GM21360 (cell line): ENCODE data around the gene DEXI.
"Not testable (repeated sequence)": the region's sequence is repeated elsewhere in the genome, so short reads cannot be mapped to it uniquely, and the experiment has no call there.

Experiments used
- ATAC-seq: cut with Tn5 transposase; IDR thresholded peaks from one replicate; pipeline ENCODE4 v1.9.1; 2021; ENCODE audit warnings: mild to moderate bottlenecking, moderate library complexity; ENCODE audit not compliant: unreplicated experiment

The DEXI gene

DNA sequence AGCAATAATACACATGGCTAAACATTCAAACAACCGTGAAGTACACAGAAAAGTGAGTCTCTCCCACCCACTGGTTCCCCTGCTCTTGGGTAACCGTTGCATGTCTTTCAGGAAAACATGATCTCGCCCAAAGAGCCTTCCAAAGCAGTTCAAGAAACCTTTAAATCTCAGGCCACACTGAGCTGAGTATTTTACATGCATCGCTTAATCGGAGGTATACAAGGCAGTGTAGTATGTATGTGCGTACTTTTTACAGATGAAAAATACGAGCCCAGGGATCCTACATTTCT lies 741 bp upstream of the DEXI start:
- no peak for ATAC-seq

DNA sequence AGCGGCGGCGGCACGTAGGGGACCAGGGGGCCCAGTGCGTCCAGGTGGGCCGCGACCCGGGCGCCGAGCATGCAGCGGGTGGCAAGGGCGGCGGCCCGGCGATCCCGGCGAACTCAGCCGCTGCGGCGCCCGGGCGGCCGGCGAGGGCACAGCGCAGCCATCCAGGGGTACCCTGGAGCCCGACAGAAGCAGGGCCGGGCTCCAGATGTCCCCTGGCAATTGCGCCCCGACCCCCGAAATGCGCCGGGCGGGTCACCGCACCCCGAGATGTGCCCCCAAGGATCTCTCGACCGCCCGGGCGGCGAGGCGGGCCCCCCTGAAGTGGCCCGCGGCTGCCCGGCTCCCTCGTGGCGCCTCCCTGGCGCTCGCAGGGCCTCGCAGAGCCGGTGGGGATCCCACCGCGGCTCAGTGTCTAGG lies 325 bp downstream of the DEXI start:
- not testable (repeated sequence) for ATAC-seq

DNA sequence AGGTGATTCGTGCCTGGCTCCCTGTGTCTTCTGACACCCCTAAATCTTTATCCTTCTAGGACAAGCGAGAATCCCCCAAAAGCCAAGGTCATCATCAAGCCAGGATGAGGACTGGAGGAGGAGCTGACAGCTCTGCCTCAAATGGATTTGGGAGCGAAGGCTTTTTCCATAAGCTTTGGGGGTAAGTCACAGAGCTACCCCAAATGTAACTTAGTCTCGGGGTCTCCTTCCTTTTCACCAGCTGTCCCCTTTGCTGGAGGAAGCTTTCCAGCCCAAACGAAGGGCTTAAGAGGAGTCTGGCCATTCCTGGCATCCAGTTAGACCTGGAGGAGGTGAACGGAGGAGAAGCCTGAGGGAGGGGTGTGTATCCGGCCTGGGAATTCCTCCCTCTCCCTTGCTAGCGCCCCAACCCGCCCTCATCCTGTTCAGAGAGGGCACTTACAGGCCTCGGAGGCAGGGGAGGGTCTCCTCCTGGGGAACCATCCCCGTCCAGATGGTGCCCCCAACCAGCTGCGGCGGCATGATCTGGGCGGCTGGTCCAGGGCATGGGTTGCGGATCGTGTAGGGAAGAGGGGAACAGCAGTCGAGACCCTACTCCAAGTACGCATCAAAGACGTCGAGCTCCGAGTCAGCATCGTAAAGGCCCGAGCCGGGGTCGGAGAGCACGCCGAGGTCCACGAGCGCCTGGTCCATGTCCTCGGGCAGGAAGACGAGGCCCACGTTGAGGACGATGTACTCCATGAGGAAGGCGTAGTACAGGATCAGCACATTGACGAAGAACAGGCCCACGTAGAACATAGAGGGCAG lies 938 bp downstream of the DEXI start:
- no peak for ATAC-seq

DNA sequence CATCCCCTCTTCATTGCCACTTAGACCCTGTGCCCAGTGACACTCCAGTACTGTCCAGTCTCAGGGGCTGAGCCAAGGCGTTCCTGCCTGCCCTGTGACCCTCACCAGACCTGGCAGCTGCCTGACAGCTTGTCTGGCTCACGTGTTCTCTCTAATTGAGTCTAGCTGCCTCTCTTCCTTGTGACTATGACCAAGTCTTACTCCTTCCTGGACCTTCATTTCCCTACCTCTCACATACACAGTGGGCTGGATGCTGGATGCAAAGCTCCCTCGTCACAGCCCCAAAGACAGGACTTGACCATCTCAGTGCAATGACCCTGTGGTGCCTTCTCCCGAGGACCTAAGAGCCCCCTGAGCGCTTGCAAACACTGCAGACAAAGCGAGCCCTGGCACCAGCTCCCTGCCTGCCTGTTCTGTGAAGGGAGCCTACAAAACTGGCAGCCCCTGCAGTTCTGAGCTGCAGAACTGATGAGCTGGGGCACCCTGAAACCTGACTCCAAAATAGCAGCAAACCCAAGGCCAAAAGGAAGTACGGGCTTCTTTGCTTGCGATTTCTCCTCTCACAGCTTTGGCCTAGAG lies 1.7 kb downstream of the DEXI start:
- ATAC-seq: no peak

DNA sequence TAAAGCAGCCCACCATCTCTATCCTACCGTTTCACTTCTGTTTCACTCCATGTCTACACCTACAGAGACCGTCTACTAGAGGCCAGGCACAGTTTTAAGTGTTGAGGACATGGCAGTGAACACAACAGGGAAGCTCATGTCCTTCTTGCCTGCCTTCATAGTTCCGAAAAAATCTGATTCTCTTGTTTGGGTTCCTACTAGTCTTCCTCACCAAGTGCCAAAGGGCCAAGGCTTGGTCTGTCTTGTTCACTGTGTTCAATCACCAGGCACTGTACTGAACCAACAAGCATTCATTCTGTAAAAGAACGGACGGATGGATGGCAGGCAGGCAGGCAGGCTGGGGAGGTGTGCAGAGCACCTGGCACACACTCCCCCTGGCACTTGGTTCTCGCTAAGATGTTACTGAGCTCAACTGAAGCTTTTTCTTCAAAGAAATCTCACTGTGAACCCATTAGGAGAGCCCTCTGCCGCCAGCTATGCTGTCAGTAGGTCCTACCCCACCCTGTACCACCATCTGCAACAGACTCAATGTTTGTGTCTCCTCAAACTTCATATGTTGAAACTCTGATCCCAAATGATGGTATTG lies 2.5 kb downstream of the DEXI start:
- no peak for ATAC-seq

DNA sequence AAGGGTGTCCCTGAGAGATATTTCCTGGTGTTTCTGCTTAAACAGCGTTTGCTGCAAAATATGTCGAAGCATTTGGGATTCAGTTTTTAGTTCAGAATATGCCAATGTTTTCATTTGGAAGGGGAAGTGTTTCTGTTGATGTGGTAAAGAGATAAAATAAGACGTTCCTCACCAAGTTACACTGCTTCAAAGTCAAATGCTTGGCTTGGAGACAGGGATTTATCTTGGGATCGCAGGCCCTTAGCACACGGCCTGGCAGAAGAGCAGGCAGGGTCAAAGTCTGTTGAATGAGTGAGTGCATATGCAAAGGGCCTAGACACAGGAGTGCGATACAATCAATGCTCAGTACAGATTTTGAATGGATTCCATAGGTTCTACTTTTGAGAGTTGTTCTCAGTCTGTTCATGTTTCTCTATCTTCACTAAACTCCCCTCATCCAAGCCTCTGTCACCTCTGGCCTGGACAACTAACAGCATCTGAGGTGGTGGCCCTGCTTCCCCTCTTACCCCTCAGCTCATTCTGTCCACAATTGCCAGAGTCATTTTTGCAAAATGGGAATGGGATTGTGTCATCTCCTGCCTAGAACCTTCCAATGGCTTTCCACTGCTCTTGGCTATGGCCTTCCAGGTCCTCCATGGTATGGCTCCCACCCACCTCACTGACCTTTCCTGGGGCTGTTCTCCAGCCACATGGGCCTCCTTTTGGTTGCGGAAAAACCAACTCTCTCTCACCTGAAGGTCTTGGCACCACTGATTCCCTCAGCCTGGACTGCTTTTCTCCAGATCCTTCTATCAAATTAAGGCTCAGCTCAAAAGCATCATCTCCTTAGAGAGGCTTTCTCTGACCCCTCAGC lies 3.2 kb downstream of the DEXI start:
- ATAC-seq: no peak

DNA sequence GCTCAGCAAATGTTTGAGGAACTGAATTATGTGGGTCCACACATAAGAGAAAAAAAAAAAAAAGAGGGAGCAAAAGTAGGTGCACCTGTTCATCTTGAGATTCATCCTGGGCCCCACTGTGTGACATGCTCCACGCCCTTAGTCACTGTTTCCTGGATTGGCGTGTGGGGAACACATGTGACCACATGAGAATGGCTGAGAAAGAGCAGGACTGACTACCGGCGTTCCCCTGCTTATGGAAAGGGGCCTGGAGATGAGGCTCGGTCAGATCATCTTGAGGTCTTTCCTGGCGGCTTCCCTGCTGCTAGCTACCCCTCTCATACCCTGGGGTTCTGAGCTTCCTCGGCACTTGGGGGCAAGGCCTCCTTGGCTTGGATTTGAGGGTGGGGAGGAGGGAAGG lies 3.9 kb downstream of the DEXI start:
- ATAC-seq: no peak

DNA sequence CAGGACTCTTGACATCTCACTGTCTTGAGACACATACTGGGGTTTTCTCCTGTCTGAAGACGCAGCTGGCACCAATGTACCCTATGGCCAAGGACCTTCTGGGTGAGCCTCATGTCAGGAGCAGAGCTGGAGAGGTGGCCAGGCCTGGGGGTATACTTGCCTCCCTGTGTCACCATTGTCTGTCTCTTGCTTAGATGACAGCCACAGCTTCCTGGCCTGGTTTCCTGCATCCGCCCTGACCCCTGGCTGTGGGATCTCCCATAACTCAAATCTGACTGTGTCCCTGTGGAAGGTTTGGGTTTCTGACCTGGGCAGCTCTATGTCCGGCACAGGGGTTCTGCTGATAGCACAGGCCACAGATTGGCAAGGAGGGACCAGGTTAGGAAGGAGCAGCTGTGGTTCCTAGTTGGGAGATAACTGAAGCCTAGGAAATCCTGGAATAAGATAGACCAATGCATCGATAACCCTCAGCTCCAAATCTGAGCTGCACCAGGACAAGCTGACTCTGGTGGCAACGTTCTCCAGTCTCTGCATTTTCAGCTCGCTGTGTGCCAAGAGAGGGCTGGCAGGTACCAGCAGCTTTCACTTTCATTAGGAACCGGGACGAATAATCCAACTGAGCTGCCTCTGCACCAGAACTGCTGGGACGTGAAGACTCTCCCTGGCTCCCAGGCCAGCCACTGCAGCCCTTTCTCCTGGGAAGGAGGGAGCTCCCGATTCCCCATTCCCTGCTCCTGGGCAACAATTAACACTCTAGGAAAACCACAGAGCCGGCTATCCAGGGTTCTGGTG lies 5.0 kb downstream of the DEXI start:
- no peak for ATAC-seq

DNA sequence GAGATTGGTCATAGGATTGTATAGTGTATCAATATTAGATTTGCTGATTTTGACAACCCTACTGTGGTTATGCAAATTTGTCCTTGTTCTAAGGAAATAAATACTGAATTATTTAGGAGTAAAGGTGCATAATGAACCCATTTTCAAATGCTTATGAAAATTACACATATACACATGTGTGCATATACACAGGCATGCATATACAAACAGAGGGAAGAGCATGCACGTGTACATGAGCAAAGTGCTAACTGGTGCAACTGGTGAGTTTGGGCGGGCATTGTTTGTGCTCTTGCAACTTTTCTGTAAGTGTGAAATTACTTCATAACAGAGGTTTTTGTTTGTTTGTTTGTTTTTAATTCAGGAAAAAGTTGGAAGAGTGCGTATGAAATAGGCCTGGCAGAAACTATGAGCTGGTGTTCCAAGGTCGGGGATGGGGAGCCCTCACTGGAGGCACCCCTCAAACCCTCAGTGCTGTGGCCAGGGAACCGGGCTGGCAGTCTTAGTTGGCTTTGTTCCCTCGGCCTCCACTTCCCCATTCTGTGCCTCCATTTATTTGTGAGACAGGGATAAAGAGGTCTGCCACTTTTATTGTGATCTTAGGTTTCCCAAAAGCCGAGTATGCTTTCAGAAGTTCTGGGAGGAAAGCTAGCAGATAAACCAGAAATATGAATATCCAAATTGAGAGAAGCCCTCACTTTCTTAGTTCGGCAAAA lies 5.8 kb downstream of the DEXI start:
- no peak for ATAC-seq

DNA sequence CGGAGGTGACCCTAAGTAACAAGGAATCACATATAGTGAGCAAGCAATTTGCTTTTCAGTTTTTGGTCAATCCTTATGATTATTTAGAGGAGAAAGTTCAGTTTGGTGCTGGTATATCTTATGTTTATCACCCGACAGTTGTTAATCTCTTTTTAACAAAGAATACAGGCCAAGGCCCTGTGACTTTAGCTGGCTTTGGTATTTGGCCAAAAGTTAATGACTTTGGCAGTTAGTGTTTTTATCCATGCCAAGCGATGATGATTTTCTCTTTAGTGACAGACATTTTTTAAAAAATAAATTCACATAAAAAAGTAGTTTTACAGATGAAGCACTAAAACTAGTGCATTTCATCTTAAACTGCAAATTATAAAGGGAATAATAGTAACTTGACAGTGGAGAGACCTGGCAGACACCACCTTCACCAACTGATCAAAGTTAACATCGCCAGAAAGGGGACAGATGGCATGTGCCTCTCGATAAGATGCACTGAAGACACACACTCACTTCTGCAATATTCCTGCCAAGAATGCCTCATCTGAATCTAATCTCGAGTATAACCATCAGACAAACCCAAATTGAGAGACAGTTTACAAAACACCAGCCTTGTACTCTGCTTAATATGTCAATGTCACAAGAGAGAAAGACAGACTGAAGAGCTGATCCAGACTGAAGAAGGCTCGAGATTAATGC lies 6.9 kb downstream of the DEXI start:
- no peak for ATAC-seq

DNA sequence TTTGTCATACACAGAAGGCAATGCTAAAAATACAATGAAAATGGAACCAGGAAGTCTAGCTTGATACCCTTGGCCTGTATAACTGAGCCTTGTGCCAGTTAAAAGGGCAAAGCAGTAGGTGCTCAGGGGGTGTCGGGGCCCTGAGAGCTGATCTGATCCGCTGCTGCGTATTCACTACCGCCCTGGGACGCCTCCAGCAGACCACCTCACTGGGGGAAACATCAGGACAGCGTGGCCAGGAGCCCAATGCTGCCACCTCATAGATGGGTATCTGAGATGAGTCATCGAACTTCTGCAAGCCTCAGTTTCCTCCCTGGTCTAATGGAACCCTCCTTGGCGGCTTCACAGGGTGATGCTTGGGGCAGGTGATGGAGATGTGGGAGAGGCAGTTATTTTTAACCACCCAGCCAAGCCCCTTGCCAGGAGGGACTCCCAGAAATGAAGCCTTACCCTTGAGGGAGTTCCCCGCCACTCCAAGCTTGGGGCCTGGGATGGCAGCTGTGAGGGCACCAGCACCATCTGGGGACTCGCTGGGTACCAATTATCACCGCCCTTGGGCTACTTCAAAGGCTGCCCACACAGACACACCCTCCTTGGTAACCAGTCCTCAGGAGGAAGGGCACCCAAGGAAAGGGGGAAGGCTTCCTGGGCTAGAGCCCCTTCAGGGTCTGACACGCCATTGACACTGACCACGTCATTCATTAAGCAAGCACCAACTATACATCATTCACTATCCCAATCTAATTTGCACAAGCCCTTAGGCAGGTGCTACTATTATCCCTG lies 7.8 kb downstream of the DEXI start:
- no peak for ATAC-seq

DNA sequence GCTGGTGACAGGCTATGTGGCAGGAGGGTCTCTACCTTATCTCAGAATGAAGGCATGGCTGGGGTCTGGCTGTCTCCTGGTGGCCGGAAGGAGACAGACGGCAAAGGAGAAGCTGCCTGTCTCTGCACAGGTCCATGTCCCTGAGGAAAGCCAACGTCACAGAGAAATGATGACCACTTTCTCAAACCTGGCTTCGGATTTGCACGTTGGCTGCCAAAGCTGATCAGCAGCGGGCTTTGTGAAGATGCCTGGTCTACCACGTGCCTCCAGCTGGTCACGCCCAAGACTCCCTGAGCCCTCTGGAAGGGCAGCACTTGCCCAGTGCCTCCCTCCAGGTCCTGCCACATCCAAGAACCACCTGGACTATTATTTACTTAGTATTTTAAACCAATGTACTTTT lies 8.4 kb downstream of the DEXI start:
- ATAC-seq: no peak

DNA sequence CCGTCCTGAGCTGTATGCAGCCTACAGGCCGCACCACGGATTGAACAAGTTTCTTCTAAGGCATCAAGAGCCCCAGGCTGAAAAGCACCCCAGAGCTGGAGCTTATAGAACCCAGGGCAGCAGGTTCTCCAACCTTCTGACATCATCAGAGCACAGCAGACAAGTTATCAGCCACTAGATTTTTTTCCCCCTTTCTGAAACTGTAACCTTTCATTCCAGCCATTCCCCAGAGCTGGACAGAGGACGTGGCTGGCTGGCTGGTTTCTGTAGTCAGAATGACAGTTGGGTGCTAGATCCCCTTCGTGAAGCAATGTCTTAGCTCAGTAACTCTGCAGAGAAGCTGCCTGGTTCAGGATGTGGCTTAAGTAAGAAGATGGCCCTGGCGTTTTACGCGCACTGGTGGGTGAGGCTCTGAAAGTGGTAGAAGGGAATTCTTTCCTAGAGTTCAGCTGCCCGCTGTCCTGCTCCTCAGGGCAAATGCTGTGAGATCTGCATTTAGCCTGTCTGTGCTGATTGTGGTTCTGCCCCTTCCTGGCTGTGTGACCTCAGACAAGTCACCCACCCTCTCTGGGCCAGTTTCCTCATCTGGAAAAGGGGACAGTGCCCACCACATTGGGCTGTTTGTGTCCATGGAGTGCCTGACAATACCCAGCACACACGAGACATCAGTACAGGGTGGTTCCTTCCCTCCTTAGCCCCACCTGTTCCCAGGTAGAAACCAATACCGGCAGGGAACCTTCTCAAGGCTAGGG lies 9.1 kb downstream of the DEXI start:
- no peak for ATAC-seq

DNA sequence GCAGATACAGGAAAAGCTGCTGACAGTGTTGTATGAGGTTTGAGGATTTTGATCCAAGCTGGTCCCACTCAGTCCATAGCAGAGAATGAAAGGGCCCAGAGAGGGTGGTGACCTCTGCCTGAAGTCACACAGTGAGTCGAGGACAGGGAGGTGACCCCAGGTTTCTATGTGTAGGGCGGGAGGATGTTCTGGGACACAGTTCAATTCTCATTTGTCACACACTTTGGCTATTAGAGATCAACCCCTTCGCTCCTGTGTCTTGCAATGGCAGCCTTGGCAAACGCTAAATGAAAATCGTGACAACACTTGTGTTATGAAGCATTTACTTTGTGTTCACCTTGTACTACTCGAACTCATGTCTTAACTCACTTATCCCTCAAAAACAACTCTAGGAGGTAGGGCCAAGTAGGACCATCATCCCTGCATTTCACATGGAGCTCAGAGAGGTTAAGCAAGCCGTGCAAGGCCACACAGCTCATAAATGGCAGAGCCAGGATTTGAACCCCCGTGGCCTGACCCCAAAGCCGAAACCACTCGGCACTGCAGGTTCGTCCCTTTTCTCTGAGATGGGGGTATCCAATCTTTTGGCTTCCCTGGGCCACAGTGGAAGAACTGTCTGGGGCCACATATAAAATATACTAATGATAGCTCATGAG lies 10.2 kb downstream of the DEXI start:
- ATAC-seq: no peak

DNA sequence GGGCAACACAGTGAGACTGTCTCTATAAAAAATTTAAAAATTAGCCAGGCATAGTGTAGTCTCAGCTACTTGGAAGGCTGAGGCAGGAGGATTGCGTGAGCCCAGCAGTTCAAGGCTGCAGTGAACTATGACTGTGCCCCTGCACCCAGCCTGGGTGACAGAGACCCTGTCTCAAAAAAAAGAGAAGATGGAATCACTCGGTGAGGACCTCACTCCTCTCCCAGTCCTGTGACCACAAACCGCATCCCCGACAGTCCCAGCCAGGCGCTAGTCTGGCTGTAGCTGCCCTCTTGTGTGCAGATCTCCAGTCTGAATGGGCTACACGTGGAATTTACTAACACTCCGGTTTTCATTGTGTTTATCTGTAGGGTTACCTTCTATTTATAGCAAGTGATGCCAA lies 11.1 kb downstream of the DEXI start:
- ATAC-seq: no peak

DNA sequence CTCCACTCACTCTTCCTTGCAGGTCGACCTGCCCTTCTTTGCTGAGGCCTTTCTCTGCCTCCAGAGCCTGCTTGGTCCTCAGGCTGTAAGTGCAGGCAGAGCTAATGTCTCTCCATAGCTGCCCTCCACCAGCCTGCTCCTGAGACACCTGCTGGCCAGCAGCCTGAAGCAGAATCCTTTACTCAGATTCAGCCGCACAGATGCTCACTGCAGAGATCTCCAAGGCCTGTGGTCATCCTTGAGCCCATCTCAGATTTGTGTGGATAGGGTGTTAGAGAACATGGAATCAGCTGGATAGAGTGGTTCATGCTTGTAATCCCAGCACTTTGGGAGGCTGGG lies 11.5 kb downstream of the DEXI start:
- ATAC-seq: no peak

DNA sequence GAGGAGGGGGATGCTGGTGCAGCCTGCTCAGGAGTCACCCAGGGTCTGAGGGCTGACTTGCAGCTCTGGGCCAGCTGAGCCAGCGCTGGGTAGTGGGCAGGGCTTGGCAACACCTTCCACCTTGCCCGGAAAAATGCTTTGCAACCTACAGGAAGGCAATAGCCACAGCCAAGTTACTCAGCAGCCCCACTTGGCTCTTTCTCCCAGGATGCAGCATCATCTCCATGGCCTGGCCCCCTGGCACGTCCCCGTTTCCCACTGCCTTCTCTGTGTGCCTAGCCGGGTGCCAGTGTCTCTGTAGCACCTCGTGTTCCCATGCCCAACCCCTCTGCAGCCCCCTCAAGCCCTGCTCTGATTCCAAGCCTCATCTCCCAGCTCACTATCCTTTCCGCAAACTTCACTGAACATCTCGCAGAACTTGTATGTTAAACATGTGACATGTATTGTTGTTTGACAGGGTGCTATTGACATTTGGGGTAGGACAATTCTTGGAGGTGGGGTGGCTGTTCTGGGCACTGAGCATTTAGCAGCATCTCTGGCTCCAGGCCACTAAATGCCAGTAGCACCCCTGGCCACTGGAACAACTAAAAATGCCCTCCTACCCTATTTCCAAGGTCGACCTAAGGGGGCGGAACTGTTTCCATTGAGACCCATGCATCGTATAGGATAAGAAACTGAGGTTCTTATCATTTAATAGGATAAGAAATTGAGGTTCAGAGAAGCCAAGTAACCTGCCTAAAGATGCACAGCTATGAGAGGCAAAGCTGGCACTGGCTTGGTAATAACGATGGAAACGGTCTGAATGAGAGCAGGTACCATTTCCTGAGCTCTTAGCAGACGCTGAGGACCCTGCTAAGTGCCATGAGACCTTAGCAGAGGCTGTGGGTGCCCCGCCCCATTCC lies 12.2 kb downstream of the DEXI start:
- ATAC-seq: no peak
